MCF 10A (cell line): ENCODE measurements around the gene CTAGE1. TPM values are rescaled to one million over a fixed set of nuclear protein-coding genes. Genes with fewer than 3 reads are reported as not detected.

ENCODE experiments used
- BruUV-seq: library from RNA; stranded (reverse); fragments of 400-500 nt; replicated peaks from 2 replicates; lab custom pipeline; 2021; lab: Mats Ljungman, UMichigan
- CTCF ChIA-PET: fragments of 300-600 bp; sonication (Branson Sonifier 250); formaldehyde crosslinking; extraction: SDS; loops from one replicate; lab custom pipeline; 2021; ENCODE audit warnings: antibody characterized with exemption, inconsistent platforms; lab: Yijun Ruan, JAX
- POLR2A ChIA-PET: fragments of 300-600, 350-650 bp; sonication (Branson Sonifier 250); formaldehyde crosslinking; extraction: SDS; loops from one replicate; lab custom pipeline; 2020; ENCODE audit warnings: antibody characterized with exemption, inconsistent platforms; lab: Yijun Ruan, JAX
- DNase-seq: peaks from one replicate; pipeline ENCODE4 v3.0.0-alpha.2; 2018; ENCODE audit not compliant: unreplicated experiment
- H3K27ac Mint-ChIP-seq: one replicate; pipeline ENCODE4 v1.8.0; 2022; ENCODE audit warnings: mild to moderate bottlenecking, low read depth, mixed read lengths; ENCODE audit not compliant: unreplicated experiment
- H3K27me3 Mint-ChIP-seq: one replicate; pipeline ENCODE4 v1.8.0; 2022; ENCODE audit warnings: mixed read lengths; ENCODE audit not compliant: insufficient read depth, unreplicated experiment
- H3K36me3 Mint-ChIP-seq: one replicate; pipeline ENCODE4 v1.8.0; 2022; ENCODE audit warnings: mild to moderate bottlenecking, moderate library complexity, mixed read lengths; ENCODE audit not compliant: insufficient read depth, unreplicated experiment
- H3K4me1 Mint-ChIP-seq: one replicate; pipeline ENCODE4 v1.8.0; 2022; ENCODE audit warnings: mixed read lengths; ENCODE audit not compliant: insufficient read depth, unreplicated experiment
- H3K4me3 Mint-ChIP-seq: one replicate; pipeline ENCODE4 v1.8.0; 2022; ENCODE audit warnings: mild to moderate bottlenecking, moderate library complexity, mixed read lengths; ENCODE audit not compliant: unreplicated experiment
- H3K9me3 Mint-ChIP-seq: one replicate; pipeline ENCODE4 v1.8.0; 2022; ENCODE audit warnings: mixed read lengths; ENCODE audit not compliant: unreplicated experiment
- intact Hi-C: fragments of 100-400 bp; cut with micrococcal nuclease; formaldehyde crosslinking; loops from 2 replicates; pipeline ENCODE4 v1.14.1; 2022
- total RNA-seq: library from RNA; stranded (reverse); gene quantifications from 2 replicates; pipeline ENCODE4 v1.2.3, GENCODE V29; 2022
- TF ChIP-seq, protein P1 (sequence below): fragments of 200-600 bp; IDR thresholded peaks from one replicate; pipeline ENCODE4 v1.8.0; 2022; ENCODE audit warnings: antibody characterized with exemption, mild to moderate bottlenecking; ENCODE audit not compliant: unreplicated experiment

The CTAGE1 gene
- total RNA-seq, 1 experiment from 2014 or later = not detected

DNA sequence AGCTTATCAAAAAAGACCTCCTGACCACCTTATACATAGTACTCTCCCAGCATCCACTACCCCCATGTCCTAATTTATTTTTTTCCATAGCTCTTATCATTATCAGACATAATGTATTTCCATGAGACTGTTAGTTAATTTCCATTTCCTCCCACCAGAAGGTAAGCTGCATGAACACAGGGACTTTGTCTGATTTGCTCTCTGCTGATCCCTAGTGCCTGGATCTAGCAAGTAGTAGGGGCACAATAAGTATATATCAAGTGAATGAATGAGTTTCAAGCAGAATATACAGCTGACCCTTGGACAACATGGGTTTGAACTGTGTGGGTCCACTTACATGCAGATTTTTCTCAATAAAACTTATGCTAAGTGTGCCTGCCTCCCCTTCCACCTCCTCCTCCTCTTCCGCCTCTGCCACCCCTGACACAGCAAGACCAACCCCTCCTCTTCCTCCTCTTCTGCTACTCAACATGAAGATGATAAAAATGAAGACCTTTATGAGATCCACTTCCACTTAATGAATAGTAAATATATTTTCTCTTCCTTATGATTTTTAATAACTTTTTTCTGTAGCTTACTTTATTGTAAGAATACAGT lies 53.8 kb downstream of the CTAGE1 start:
- ChIA-PET POLR2A (interaction anchor here (0.6 to 0.7 kb wide), 3 partner anchors 18 to 205 kb away, joined by 3 to 4 read pairs (median 3); no protein-coding TSS in a partner anchor), CTCF (interaction anchor here (0.6 to 1.2 kb wide), 6 partner anchors 9 to 533 kb away, joined by 3 to 4 read pairs (median 3); no protein-coding TSS in a partner anchor)
- Mint-ChIP-seq H3K27me3 (no peaks in the 10 kb centered on the region), H3K36me3 (no peaks in the 10 kb centered on the region), H3K27ac (no peak overlapping the region), H3K4me1 (no peaks in the 10 kb centered on the region), H3K9me3 (no peaks in the 10 kb centered on the region), H3K4me3 (no peak overlapping the region)
- peak; percentile 30 for DNase-seq
- no TSS peak for BruUV-seq
- TF ChIP-seq, protein P1, sequence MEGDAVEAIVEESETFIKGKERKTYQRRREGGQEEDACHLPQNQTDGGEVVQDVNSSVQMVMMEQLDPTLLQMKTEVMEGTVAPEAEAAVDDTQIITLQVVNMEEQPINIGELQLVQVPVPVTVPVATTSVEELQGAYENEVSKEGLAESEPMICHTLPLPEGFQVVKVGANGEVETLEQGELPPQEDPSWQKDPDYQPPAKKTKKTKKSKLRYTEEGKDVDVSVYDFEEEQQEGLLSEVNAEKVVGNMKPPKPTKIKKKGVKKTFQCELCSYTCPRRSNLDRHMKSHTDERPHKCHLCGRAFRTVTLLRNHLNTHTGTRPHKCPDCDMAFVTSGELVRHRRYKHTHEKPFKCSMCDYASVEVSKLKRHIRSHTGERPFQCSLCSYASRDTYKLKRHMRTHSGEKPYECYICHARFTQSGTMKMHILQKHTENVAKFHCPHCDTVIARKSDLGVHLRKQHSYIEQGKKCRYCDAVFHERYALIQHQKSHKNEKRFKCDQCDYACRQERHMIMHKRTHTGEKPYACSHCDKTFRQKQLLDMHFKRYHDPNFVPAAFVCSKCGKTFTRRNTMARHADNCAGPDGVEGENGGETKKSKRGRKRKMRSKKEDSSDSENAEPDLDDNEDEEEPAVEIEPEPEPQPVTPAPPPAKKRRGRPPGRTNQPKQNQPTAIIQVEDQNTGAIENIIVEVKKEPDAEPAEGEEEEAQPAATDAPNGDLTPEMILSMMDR = peak; percentile 27
- intact Hi-C loops = loop anchor here (10.0 kb wide), 1 partner anchor 199 kb away; the partner anchor contains the start of gene GATA6

Other genes with a start within 250 kb of the CTAGE1 start
- 6.7 and 14.0 TPM in 2 replicates for gene GATA6, start 248.3 kb downstream of the CTAGE1 start, total RNA-seq